ENCODE data around the gene MARCHF9. TPM values are rescaled to one million over a fixed set of nuclear protein-coding genes. Genes with fewer than 3 reads are reported as not detected.
A peak's percentile ranks its signal among the peaks of the same experiment; 100 is the strongest.

The MARCHF9 gene
- total RNA-seq, 1 donor: 0.72 TPM

DNA sequence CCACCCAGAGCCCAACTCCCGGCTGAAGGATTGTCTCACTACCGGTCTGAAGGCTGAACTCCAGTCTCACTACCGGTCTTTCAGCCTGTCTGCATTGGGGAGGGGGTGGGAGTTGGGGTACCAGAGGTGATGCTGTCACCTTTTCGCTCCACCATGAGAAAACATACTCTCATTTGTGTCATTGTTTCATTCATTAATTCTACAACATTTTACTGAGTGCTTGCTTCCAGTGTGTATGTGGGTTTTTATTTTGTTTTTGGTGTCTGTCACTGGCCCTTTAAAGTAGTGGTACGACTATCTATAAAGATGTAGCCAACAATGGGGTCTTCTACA, 2.3 kb upstream of the MARCHF9 start:
- no peaks in the 10 kb centered on the region for H4K20me1 ChIP-seq (ENCODE audit: insufficient read depth, low read length)
- peaks cover 34% of the 10 kb centered on the region for H3K79me2 ChIP-seq (ENCODE audit: insufficient read depth, low read length)
- H3K27ac ChIP-seq (ENCODE audit: low read depth, low read length): no peak overlapping the region
- peaks cover 16% of the 10 kb centered on the region for H3K4me1 ChIP-seq (ENCODE audit: insufficient read depth, low read length)
- H3K27me3 ChIP-seq (ENCODE audit: insufficient read depth, low read length): peaks cover 39% of the 10 kb centered on the region
- DNase-seq (ENCODE audit: insufficient read length, low spot score, missing footprints): no peak
- H3K4me2 ChIP-seq (ENCODE audit: insufficient read depth, low read length): peak overlapping the region; percentile 85
- peak overlapping the region; percentile 85 for H3K4me3 ChIP-seq (ENCODE audit: insufficient read depth, low read length)
- TF ChIP-seq, protein P1, sequence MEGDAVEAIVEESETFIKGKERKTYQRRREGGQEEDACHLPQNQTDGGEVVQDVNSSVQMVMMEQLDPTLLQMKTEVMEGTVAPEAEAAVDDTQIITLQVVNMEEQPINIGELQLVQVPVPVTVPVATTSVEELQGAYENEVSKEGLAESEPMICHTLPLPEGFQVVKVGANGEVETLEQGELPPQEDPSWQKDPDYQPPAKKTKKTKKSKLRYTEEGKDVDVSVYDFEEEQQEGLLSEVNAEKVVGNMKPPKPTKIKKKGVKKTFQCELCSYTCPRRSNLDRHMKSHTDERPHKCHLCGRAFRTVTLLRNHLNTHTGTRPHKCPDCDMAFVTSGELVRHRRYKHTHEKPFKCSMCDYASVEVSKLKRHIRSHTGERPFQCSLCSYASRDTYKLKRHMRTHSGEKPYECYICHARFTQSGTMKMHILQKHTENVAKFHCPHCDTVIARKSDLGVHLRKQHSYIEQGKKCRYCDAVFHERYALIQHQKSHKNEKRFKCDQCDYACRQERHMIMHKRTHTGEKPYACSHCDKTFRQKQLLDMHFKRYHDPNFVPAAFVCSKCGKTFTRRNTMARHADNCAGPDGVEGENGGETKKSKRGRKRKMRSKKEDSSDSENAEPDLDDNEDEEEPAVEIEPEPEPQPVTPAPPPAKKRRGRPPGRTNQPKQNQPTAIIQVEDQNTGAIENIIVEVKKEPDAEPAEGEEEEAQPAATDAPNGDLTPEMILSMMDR (IDR thresholded peaks at IDR 0.05; ENCODE audit: extremely low read depth, low read depth, low read length): no peak
- peak overlapping the region; percentile 84 for H2AFZ ChIP-seq (ENCODE audit: low read length)
- H3K36me3 ChIP-seq (ENCODE audit: insufficient read depth, low read length): peaks cover 29% of the 10 kb centered on the region
- no peaks in the 10 kb centered on the region for H3K9me3 ChIP-seq (ENCODE audit: low read depth, low read length)

DNA sequence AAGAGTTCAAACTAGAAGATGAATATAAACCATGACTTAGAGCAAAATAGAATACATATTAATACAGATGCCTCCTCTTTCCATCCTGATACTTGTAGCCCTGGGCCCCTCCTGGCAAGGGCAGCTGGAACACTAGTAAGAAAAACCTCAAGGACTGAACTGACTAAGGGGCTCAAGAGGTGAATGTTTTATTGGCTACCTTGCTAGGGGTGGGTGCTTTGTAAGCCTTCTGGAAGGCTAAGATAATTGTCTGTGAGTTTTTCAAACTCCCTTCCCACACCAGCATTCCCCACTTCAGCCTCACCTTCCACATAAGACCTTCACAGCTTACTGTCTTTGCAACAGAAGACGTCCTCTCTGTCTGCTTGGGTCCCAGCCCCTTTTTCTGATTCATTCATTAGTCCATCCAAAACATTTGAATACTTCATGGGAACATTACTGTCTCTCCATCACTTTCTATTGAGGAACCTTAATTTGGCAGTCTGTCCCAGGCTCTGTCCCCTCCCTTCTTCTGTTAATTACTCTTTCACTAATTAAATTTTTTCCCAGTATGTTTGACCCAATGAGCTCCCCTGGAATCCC, 1.1 kb upstream of the MARCHF9 start:
- no peak overlapping the region for H3K27ac ChIP-seq (ENCODE audit: low read depth, low read length)
- TF ChIP-seq, protein P1 (IDR thresholded peaks at IDR 0.05; ENCODE audit: extremely low read depth, low read depth, low read length): no peak
- H3K4me2 ChIP-seq (ENCODE audit: insufficient read depth, low read length): no peak overlapping the region

DNA sequence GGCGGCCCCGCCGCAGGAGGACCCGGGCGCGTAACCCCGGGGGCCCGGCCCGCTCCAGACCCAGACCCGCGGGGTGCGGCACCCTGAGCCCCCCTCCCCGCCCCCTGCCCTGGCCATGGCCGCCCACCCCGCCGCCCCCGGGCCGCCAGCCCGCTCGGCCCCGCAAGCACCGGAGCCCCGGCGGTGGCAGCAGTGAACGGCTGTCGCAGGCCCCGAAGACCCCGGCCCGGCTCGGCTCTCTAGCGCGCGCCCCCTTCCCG, 221 bp downstream of the MARCHF9 start:
- Histone ChIP-seq H3K79me2 (ENCODE audit: insufficient read depth, low read length) (peaks cover 22% of the 10 kb centered on the region), H3K9me3 (ENCODE audit: low read depth, low read length) (no peaks in the 10 kb centered on the region), H3K27ac (ENCODE audit: low read depth, low read length) (no peak overlapping the region), H3K4me1 (ENCODE audit: insufficient read depth, low read length) (peaks cover 16% of the 10 kb centered on the region), H3K36me3 (ENCODE audit: insufficient read depth, low read length) (peaks cover 11% of the 10 kb centered on the region), H4K20me1 (ENCODE audit: insufficient read depth, low read length) (no peaks in the 10 kb centered on the region), H3K4me2 (ENCODE audit: insufficient read depth, low read length) (no peak overlapping the region), H2AFZ (ENCODE audit: low read length) (no peak overlapping the region), H3K4me3 (ENCODE audit: insufficient read depth, low read length) (peak overlapping the region; percentile 32), H3K27me3 (ENCODE audit: insufficient read depth, low read length) (peaks cover 49% of the 10 kb centered on the region)
- no peak for DNase-seq (ENCODE audit: insufficient read length, low spot score, missing footprints)
- TF ChIP-seq, protein P1 (IDR thresholded peaks at IDR 0.05; ENCODE audit: extremely low read depth, low read depth, low read length): no peak

More for the DNA sequence above, 1.1 kb upstream of the MARCHF9 start:
- Histone ChIP-seq H3K4me1 (ENCODE audit: insufficient read depth, low read length) (peaks cover 16% of the 10 kb centered on the region), H2AFZ (ENCODE audit: low read length) (no peak overlapping the region), H3K27me3 (ENCODE audit: insufficient read depth, low read length) (peaks cover 49% of the 10 kb centered on the region), H3K9me3 (ENCODE audit: low read depth, low read length) (no peaks in the 10 kb centered on the region), H4K20me1 (ENCODE audit: insufficient read depth, low read length) (no peaks in the 10 kb centered on the region), H3K4me3 (ENCODE audit: insufficient read depth, low read length) (no peak overlapping the region), H3K36me3 (ENCODE audit: insufficient read depth, low read length) (peaks cover 20% of the 10 kb centered on the region), H3K79me2 (ENCODE audit: insufficient read depth, low read length) (peaks cover 34% of the 10 kb centered on the region)
- DNase-seq (ENCODE audit: insufficient read length, low spot score, missing footprints): peak; percentile 82

DNA sequence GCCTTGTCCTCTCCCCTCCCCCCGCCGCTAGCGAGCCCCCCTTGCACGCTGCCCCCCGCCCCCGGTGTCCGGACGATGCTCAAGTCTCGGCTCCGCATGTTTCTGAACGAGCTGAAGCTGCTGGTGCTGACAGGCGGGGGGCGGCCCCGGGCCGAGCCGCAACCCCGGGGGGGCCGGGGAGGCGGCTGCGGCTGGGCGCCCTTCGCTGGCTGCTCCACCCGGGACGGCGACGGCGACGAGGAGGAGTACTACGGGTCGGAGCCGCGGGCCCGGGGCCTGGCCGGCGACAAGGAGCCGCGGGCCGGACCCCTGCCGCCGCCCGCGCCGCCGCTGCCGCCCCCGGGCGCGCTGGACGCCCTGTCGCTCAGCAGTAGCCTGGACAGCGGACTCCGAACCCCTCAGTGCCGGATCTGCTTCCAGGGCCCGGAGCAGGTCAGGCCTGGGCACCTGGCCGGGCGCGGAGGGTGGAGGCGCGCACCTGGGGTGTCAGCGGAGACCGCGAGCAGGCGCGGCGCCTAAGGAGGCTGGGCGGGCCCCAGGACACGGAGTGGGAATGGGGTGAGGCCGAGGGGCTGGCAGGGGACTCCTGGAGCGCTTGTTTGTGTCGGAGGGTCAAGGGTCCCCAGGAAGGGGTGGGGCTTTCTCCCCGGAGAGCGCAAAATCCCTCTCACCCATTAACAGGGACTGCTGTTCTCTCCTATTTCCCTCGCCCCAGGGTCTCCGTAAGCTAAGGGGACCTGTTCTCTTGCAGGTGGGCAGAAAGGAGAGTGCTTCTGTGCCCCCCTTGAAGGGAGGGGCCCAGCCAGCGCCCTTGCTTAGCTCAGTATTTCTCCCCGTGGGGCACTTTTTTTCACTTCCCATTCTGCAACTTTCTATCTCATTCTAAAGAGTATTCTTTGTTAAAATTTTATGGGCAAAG, 810 bp downstream of the MARCHF9 start:
- Histone ChIP-seq H3K79me2 (ENCODE audit: insufficient read depth, low read length) (peaks cover 16% of the 10 kb centered on the region), H3K27me3 (ENCODE audit: insufficient read depth, low read length) (peaks cover 49% of the 10 kb centered on the region), H3K4me1 (ENCODE audit: insufficient read depth, low read length) (peaks cover 14% of the 10 kb centered on the region), H4K20me1 (ENCODE audit: insufficient read depth, low read length) (peaks cover under 1% of the 10 kb centered on the region), H2AFZ (ENCODE audit: low read length) (no peak overlapping the region), H3K4me3 (ENCODE audit: insufficient read depth, low read length) (peak overlapping the region; percentile 49), H3K36me3 (ENCODE audit: insufficient read depth, low read length) (peaks cover 5% of the 10 kb centered on the region), H3K9me3 (ENCODE audit: low read depth, low read length) (no peaks in the 10 kb centered on the region), H3K4me2 (ENCODE audit: insufficient read depth, low read length) (peak overlapping the region; percentile 58), H3K27ac (ENCODE audit: low read depth, low read length) (no peak overlapping the region)
- TF ChIP-seq, protein P1 (IDR thresholded peaks at IDR 0.05; ENCODE audit: extremely low read depth, low read depth, low read length): no peak
- peak; percentile 91 for DNase-seq (ENCODE audit: insufficient read length, low spot score, missing footprints)
